Adipose tissue (tissue), 3 donors: Measurements from ENCODE around the gene TMCC2. TPM values are rescaled to one million over a fixed set of nuclear protein-coding genes. Genes with fewer than 3 reads are reported as not detected.

Source experiments
- H3K27ac ChIP-seq: one replicate; pipeline ENCODE4 v1.5.1; 2013; ENCODE audit warnings: low read depth, low read length
- WGBS, 3 donors: extraction: QIAGEN DNeasy Blood & Tissue Kit; methylation state at CpG; one replicate each; pipeline ENCODE4 v1.1.7; 2013; 5-methylcytosine and 5-hydroxymethylcytosine counted together
- polyA plus RNA-seq, 3 donors: library from polyadenylated mRNA; stranded (reverse); fragments of 200-250 nt; gene quantifications; one replicate each; pipeline ENCODE4 v1.2.3, GENCODE V29; 2013
- donor health status: healthy with polysubstance abuse.
- donor health status: Bipolar disorder and iron deficiency.
- donor health status: healthy.

Gene TMCC2
- polyA plus RNA-seq, 3 donors, result 0.70 to 3.1 (median 0.92) TPM

- H3K27ac ChIP-seq, result no peak overlapping the region
- 90 to 92% (median 92%) methylated on average over 8 of the region's 8 CpGs for WGBS, 3 donors
Observed at GRCh38 chr1:205310976-205311704, 83.4 kb downstream of the TMCC2 start.

GRCh38 chr1:205312866-205313562 lies 85.3 kb downstream of the TMCC2 start:
- peak overlapping the region; percentile 74 for H3K27ac ChIP-seq
- 52 to 79% (median 62%) methylated on average over 10 of the region's 10 CpGs for WGBS, 3 donors

GRCh38 chr1:205313563-205314308 lies 86.0 kb downstream of the TMCC2 start:
- peak overlapping the region; percentile 74 for H3K27ac ChIP-seq
- 13 to 26% (median 14%) methylated on average over 20 to 21 of the region's 21 CpGs for WGBS, 3 donors

- 51 to 83% (median 82%) methylated on average over 5 of the region's 5 CpGs for WGBS, 3 donors
- no peak overlapping the region for H3K27ac ChIP-seq
Observed at GRCh38 chr1:205315008-205315618, 87.4 kb downstream of the TMCC2 start.

- 34 to 52% (median 36%) methylated on average over 2 of the region's 2 CpGs for WGBS, 3 donors
- H3K27ac ChIP-seq, result no peak overlapping the region
Observed at GRCh38 chr1:205316161-205316566, 88.4 kb downstream of the TMCC2 start.

- H3K27ac ChIP-seq, result no peak overlapping the region
- WGBS, 3 donors, result 15 to 52% (median 51%) methylated on average over 7 of the region's 7 CpGs
Observed at GRCh38 chr1:205317311-205317917, 89.7 kb downstream of the TMCC2 start.

GRCh38 chr1:205318231-205318991 lies 90.7 kb downstream of the TMCC2 start:
- no peak overlapping the region for H3K27ac ChIP-seq
- 50 to 84% (median 77%) methylated on average over 6 of the region's 6 CpGs for WGBS, 3 donors

- H3K27ac ChIP-seq, result peak overlapping the region; percentile 46
- WGBS, 3 donors, result 9 to 23% (median 15%) methylated on average over 6 of the region's 6 CpGs
Observed at GRCh38 chr1:205319081-205320018, 91.6 kb downstream of the TMCC2 start.

- WGBS, 3 donors, result 0 to 1% (median 1%) methylated on average over 66 to 75 of the region's 75 CpGs
- H3K27ac ChIP-seq, result no peak within 1 kb of the TSS
Observed at GRCh38 chr1:205321162-205321958, 93.6 kb downstream of the TMCC2 start, which contains the start of gene NUAK2. Gene NUAK2 (minus strand): TSS chr1:205321745. CDS start chr1:205321628, 117 bp downstream.

GRCh38 chr1:205321959-205322283 lies 94.2 kb downstream of the TMCC2 start:
- WGBS, 3 donors, result 41 to 53% (median 41%) methylated on average over 5 of the region's 5 CpGs

More at GRCh38 chr1:205321959-205322283, 94.2 kb downstream of the TMCC2 start:
- H3K27ac ChIP-seq, result no peak overlapping the region

Other genes with a start within 250 kb of the TMCC2 start
- under 1 TPM; 0.10 to 0.34 (median 0.22) TPM for gene CNTN2, start 184.7 kb upstream of the TMCC2 start, polyA plus RNA-seq
- 1 to 10 TPM; 1.1 to 1.8 (median 1.2) TPM for gene TMEM81, start 143.5 kb upstream of the TMCC2 start, polyA plus RNA-seq
- 1 to 10 TPM; 4.2 to 6.0 (median 5.6) TPM for gene RBBP5, start 106.0 kb upstream of the TMCC2 start, polyA plus RNA-seq
- gene DSTYK, start 16.2 kb upstream of the TMCC2 start, polyA plus RNA-seq, result 1 to 10 TPM; 2.7 to 5.2 (median 3.0) TPM
- 1 to 10 TPM; 1.5 to 4.7 (median 1.6) TPM for gene NUAK2, start 93.8 kb downstream of the TMCC2 start, polyA plus RNA-seq
- gene KLHDC8A, start 129.0 kb downstream of the TMCC2 start, polyA plus RNA-seq, result under 1 TPM; 0.20 to 0.58 (median 0.34) TPM
- gene LEMD1, start 194.1 kb downstream of the TMCC2 start, polyA plus RNA-seq, result under 1 TPM in 1 of 3 donors, not detected in 2; 0.22 TPM
- gene BLACAT1, start 228.1 kb downstream of the TMCC2 start, polyA plus RNA-seq, result under 1 TPM in 1 of 3 donors, not detected in 2; 0.06 TPM